SU-DHL-6 (cell line): ENCODE data around the gene LRP1.

Experiments
- H2AFZ ChIP-seq: fragments of 200-600 bp; sonication (generic); 2 replicates; pipeline ENCODE4 v1.6.1; 2014; ENCODE audit warnings: low read depth, mild to moderate bottlenecking, moderate library complexity, mixed read lengths, antibody characterized with exemption, low read length; ENCODE audit not compliant: severe bottlenecking
- H3F3A ChIP-seq: fragments of 200-600 bp; shearing (Covaris generic); 2 replicates; pipeline ENCODE4 v1.6.0; 2016; ENCODE audit warnings: antibody characterized with exemption, mild to moderate bottlenecking; ENCODE audit not compliant: insufficient read depth
- H3K27ac ChIP-seq: fragments of 200-600 bp; sonication (generic); 2 replicates; pipeline ENCODE4 v1.5.1; 2016; ENCODE audit warnings: low read depth, mild to moderate bottlenecking, low read length, moderate library complexity, mixed read lengths
- H3K27me3 ChIP-seq: fragments of 200-600 bp; sonication (generic), shearing (Covaris generic); 2 replicates; pipeline ENCODE4 v1.6.0; 2014; ENCODE audit warnings: mild to moderate bottlenecking, low read length
- H3K36me3 ChIP-seq: fragments of 200-600 bp; sonication (generic); 2 replicates; pipeline ENCODE4 v1.6.1; 2014; ENCODE audit warnings: mild to moderate bottlenecking, low read length, mixed read lengths
- H3K4me2 ChIP-seq: fragments of 300-600, 200-600 bp; shearing (Covaris generic), sonication (generic); 2 replicates; pipeline ENCODE4 v1.6.0; 2014; ENCODE audit warnings: low read length, low read depth, mild to moderate bottlenecking; ENCODE audit not compliant: poor library complexity, severe bottlenecking
- H3K4me3 ChIP-seq: fragments of 200-600 bp; sonication (generic); 2 replicates; pipeline ENCODE4 v1.5.1; 2014; ENCODE audit warnings: antibody characterized with exemption, low read length, mild to moderate bottlenecking, mixed read lengths; ENCODE audit not compliant: insufficient read depth, poor library complexity, severe bottlenecking
- H3K79me2 ChIP-seq: fragments of 200-600 bp; sonication (generic); 2 replicates; pipeline ENCODE4 v1.6.1; 2014; ENCODE audit warnings: mild to moderate bottlenecking, low read length, moderate library complexity; ENCODE audit not compliant: insufficient read depth
- H3K9ac ChIP-seq: fragments of 200-600 bp; sonication (generic); 2 replicates; pipeline ENCODE4 v1.7.0; 2014; ENCODE audit warnings: mild to moderate bottlenecking, low read length
- H3K9me2 ChIP-seq: fragments of 200-600 bp; sonication (generic); replicated peaks from 2 replicates; pipeline ENCODE4 v1.6.1; 2014; ENCODE audit warnings: low read length; ENCODE audit not compliant: insufficient read depth
- H3K9me3 ChIP-seq: fragments of 200-600 bp; sonication (generic); 2 replicates; pipeline ENCODE4 v1.6.1; 2014; ENCODE audit warnings: low read length, mixed read lengths; ENCODE audit not compliant: insufficient read depth
- H4K20me1 ChIP-seq: fragments of 200-600 bp; sonication (generic); 2 replicates; pipeline ENCODE4 v1.6.1; 2014; ENCODE audit warnings: low read depth, mild to moderate bottlenecking, antibody characterized with exemption, low read length, moderate library complexity, mixed read lengths
- CTCF ChIP-seq: fragments of 200-600 bp; sonication (generic); IDR thresholded peaks from one replicate; pipeline ENCODE4 v1.5.1; 2017; ENCODE audit warnings: antibody characterized with exemption, mild to moderate bottlenecking, low read length, moderate library complexity; ENCODE audit not compliant: insufficient read depth, poor library complexity, severe bottlenecking
- EZH2phosphoT487 ChIP-seq: fragments of 200-600 bp; sonication (generic), shearing (Covaris generic); conservative IDR thresholded peaks from 2 replicates; pipeline ENCODE4 v1.6.1; 2018; ENCODE audit warnings: mild to moderate bottlenecking, antibody characterized with exemption, low read length, moderate library complexity, mixed read lengths

Gene LRP1

GRCh38 chr12:57262126-57262822 lies 134.0 kb downstream of the LRP1 start:
- H3K27me3 ChIP-seq: no peaks in the 10 kb centered on the region
- H4K20me1 ChIP-seq: no peaks in the 10 kb centered on the region
- no peaks in the 10 kb centered on the region for H3K79me2 ChIP-seq
- H3K4me2 ChIP-seq: no peak overlapping the region
- TF ChIP-seq CTCF (no peak), EZH2phosphoT487 (no peak)
- H3K27ac ChIP-seq: no peak overlapping the region
- H3K36me3 ChIP-seq: peaks cover under 1% of the 10 kb centered on the region; the same call in 1 of the 2 replicates
- 0 out of 2 replicates have a peak, but pooled peaks cover 4% of the 10 kb centered on the region for H3F3A ChIP-seq
- no peak overlapping the region for H3K9ac ChIP-seq
- no peak overlapping the region for H3K4me3 ChIP-seq
- no peak overlapping the region for H2AFZ ChIP-seq
- no peaks in the 10 kb centered on the region for H3K9me3 ChIP-seq
- H3K9me2 ChIP-seq: no peaks in the 10 kb centered on the region
